GM23338 (cell line): ENCODE results near the gene CNTNAP3.
"Not testable (repeated sequence)": the region's sequence is repeated elsewhere in the genome, so short reads cannot be mapped to it uniquely, and the experiment has no call there.

ENCODE experiments used
- CTCF ChIP-seq, 2 experiments: fragments of 200-600 bp in 1 of 2; sonication (generic) in 1 of 2; conservative IDR thresholded peaks; 2 replicates each; pipeline versions ENCODE4 v1.5.1 to v1.6.1; 2016 to 2017; ENCODE audit warnings: antibody characterized with exemption in 2 of 2, low read depth in 2 of 2, mild to moderate bottlenecking in 2 of 2, moderate library complexity in 1 of 2
- EZH2 ChIP-seq: fragments of 200-600 bp; sonication (generic); IDR thresholded peaks from one replicate; pipeline ENCODE4 v1.8.0; 2017; ENCODE audit warnings: antibody characterized with exemption, mild to moderate bottlenecking, low read depth; ENCODE audit not compliant: unreplicated experiment
- ZNF462 ChIP-seq: fragments of 250-450 bp; sonication (Bioruptor Pico); IDR thresholded peaks from 2 replicates; pipeline ENCODE4 v1.5.0; 2020; ENCODE audit warnings: mild to moderate bottlenecking, moderate library complexity

GRCh38 chr9:39132826-39133552, 155.0 kb downstream of the CNTNAP3 start:
- not testable (repeated sequence) for TF ChIP-seq CTCF (conservative IDR thresholded peaks at IDR 0.05; ENCODE audit: low read depth in 2 of 2); EZH2; ZNF462 (CRISPR knock-in tag)
